ENCODE results near the gene DNAJC18.
"Not testable (repeated sequence)": the region's sequence is repeated elsewhere in the genome, so short reads cannot be mapped to it uniquely, and the experiment has no call there.

DNAJC18 gene

DNA sequence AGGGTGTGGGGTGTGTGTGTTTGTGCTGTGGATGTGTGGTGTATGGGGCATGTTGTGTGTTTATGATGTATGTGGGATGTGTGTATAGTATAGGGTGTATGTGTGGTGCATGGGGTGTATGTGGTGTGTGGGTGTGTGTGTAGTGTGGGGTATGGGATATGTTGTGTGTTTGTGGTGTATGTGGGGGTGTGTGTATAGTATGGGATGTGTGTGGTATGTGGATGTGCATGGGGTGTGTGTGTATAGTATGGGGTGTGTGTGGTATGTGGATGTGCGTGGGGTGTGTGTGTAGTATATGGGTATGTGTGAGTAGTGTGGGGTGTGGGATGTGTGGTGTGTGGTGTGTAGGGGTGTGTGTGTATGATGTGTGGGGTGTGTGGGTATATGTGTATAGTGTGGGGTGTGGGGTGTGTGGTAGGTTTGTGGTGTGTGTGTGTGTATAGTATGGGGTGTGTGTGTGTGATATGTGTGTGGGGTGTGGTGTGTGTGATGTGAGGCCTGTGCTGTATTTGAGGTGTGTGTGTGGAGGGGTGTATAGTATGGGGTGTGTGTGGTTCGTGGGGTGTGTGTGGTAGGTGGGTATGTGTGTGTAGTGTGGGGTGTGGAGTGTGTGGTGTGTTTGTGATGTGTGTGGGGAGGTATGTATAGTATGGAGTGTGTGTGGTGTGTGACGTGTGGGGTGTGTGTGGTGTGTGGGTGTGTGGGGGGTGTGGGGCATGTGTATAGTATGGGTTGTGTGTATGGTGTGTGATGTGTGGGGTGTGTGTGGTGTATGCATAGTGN is 12.7 kb upstream of the DNAJC18 start:
- Histone ChIP-seq H3K27me3 (ENCODE audit: insufficient read depth, low read length) (no peaks in the 10 kb centered on the region), H3K27ac (ENCODE audit: low read depth, low read length) (no peak overlapping the region), H3K79me2 (ENCODE audit: control insufficient read depth, insufficient read depth, low read length, unreplicated experiment) (no peaks in the 10 kb centered on the region), H2AFZ (ENCODE audit: low read length, unreplicated experiment) (no peak overlapping the region), H3K4me3 (ENCODE audit: low read depth, low read length) (no peak overlapping the region), H3K36me3 (ENCODE audit: insufficient read depth, low read length) (no peaks in the 10 kb centered on the region), H3K4me1 (ENCODE audit: control insufficient read depth, insufficient read depth, low read length, unreplicated experiment) (peaks cover 5% of the 10 kb centered on the region)

DNA sequence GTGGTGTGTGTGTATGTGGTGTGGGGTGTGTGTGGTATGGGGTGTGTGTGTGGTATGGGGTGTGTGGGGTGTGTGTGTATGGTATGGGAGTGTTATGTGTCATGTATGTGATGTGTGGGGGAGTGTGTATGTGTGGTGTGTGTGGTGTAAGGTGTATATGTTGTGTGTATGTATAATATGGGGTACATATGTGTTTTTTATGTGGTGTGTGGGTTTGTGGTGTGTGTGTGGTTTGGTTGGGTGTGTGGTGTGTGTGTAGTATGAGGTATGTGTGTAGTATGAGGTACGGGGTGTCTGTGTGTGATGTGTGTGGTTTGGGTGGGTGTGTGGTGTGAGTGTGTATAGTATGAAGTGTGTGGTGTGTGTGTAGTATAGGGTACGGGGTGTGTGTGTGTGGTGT is 11.9 kb upstream of the DNAJC18 start:
- Histone ChIP-seq H3K4me3 (ENCODE audit: low read depth, low read length) (no peak overlapping the region), H3K79me2 (ENCODE audit: control insufficient read depth, insufficient read depth, low read length, unreplicated experiment) (no peaks in the 10 kb centered on the region), H3K36me3 (ENCODE audit: insufficient read depth, low read length) (no peaks in the 10 kb centered on the region), H2AFZ (ENCODE audit: low read length, unreplicated experiment) (no peak overlapping the region), H3K27ac (ENCODE audit: low read depth, low read length) (no peak overlapping the region), H3K4me1 (ENCODE audit: control insufficient read depth, insufficient read depth, low read length, unreplicated experiment) (peaks cover 5% of the 10 kb centered on the region), H3K27me3 (ENCODE audit: insufficient read depth, low read length) (no peaks in the 10 kb centered on the region)

DNA sequence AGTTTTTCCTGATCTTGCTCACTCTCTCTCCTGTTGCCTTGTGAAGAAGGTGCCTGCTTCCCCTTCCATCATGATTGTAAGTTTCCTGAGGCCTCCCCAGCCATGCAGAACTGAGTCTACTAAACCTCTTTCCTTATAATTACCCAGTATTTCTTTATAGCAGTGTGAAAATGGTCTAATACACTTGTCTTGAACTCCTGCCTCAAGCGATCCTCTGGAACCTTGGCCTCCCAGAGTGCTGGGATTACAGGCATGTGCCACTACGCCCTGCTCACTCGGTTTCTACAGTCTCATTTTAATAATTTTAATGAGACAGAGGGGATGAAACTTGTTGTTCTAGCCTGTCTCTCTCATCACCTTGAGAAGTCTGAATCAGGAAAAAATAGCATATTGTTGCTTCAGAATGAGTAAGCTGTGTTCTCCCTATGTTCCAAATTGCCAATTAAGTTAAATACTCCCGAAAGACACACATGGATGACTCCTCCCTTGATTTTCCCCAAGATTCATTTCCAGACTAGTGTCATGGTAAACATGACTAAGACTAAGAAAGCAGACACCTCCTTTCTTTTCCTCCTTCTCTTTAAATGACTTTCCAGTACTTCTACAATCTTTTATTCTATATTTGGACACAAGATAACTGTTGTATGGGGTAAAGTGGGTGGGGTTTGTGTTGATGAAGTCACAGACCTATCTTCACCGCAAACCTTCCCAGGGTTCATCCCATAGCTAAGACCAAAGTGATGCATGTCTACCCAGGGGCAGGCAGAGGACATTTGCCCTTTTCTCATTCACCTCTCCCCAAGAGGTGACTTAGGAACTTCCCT is 7.8 kb upstream of the DNAJC18 start:
- no peak overlapping the region for H3K4me3 ChIP-seq (ENCODE audit: low read depth, low read length)
- H2AFZ ChIP-seq (ENCODE audit: low read length, unreplicated experiment), result no peak overlapping the region
- H3K27me3 ChIP-seq (ENCODE audit: insufficient read depth, low read length), result no peaks in the 10 kb centered on the region
- no peaks in the 10 kb centered on the region for H3K79me2 ChIP-seq (ENCODE audit: control insufficient read depth, insufficient read depth, low read length, unreplicated experiment)
- peaks cover 16% of the 10 kb centered on the region for H3K4me1 ChIP-seq (ENCODE audit: control insufficient read depth, insufficient read depth, low read length, unreplicated experiment)
- H3K36me3 ChIP-seq (ENCODE audit: insufficient read depth, low read length), result no peaks in the 10 kb centered on the region
- H3K27ac ChIP-seq (ENCODE audit: low read depth, low read length), result no peak overlapping the region

DNA sequence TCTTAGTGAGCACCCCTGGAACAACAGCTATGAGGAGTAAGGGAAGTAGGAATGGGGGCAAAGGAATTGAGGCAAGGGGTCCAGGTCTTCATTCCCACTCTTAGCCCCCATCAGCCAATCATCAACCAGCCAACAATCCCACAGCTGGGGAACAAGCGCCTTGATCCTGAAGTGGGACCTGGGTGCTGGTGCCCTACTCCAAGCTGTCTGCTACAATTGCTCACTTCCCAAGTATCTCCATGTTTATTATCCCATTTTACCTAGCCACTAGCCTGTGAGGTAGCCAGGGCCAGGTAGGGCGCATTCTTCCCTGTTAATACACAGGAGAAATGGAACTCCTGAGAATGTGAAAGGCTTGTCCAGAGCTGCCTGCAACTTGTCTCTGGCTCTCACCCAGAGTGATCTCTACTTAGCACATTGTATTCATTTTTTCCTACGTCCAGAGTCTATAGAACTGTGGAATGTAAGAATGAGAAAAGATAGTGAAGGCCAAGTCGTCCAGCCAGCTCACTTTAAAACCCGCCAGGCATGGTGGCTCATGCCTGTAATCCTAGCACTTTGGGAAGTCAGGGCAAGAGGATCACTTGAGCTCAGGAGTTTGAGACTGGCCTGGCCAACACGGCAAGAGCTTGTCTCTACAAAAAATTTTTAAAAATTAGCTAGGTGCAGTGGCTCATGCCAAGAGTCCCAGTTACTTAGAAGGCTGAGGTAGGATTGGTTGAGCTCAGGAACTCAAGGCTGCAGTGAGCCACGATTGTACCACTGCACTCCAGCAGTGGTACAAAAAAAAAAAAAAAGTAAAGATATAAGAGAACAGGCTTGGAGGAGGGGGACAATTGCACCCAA is 6.2 kb upstream of the DNAJC18 start:
- Histone ChIP-seq H2AFZ (ENCODE audit: low read length, unreplicated experiment) (no peak overlapping the region), H3K27me3 (ENCODE audit: insufficient read depth, low read length) (no peaks in the 10 kb centered on the region), H3K4me1 (ENCODE audit: control insufficient read depth, insufficient read depth, low read length, unreplicated experiment) (peaks cover 16% of the 10 kb centered on the region), H3K4me3 (ENCODE audit: low read depth, low read length) (no peak overlapping the region), H3K36me3 (ENCODE audit: insufficient read depth, low read length) (no peaks in the 10 kb centered on the region), H3K79me2 (ENCODE audit: control insufficient read depth, insufficient read depth, low read length, unreplicated experiment) (no peaks in the 10 kb centered on the region), H3K27ac (ENCODE audit: low read depth, low read length) (no peak overlapping the region)

DNA sequence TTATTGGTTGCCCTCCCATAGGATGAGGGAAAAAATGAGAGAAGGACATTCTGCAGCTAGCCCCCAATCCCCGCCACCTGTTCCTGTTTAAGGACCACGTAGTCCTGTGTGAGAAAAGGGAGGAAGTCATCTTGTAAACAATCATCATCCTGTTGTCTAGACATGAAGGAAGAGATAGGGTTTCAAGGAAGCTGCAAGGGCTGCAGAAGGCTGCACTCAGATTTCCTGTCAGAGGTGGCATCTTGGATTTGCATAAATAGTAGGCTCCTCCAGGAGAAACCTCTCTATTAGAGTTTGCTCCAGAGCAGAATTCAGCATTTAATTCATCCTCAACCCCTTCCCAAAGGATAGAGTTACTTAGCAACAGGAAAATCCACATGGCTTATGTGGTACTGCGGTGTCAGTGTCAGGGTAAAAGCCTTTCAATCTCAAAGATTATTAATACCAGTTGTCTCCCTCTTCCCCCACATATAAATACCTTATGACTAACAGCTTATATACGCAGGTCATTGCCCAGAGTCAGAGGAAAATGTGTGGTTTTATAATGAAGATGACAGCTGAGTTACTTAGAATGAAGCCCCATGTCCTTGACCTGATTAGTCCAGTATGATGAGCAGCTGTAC is 4.6 kb upstream of the DNAJC18 start:
- H3K4me3 ChIP-seq (ENCODE audit: low read depth, low read length), result no peak overlapping the region
- no peaks in the 10 kb centered on the region for H3K36me3 ChIP-seq (ENCODE audit: insufficient read depth, low read length)
- H3K4me1 ChIP-seq (ENCODE audit: control insufficient read depth, insufficient read depth, low read length, unreplicated experiment), result peaks cover 21% of the 10 kb centered on the region
- H2AFZ ChIP-seq (ENCODE audit: low read length, unreplicated experiment), result no peak overlapping the region
- H3K79me2 ChIP-seq (ENCODE audit: control insufficient read depth, insufficient read depth, low read length, unreplicated experiment), result no peaks in the 10 kb centered on the region
- no peaks in the 10 kb centered on the region for H3K27me3 ChIP-seq (ENCODE audit: insufficient read depth, low read length)
- H3K27ac ChIP-seq (ENCODE audit: low read depth, low read length), result peak overlapping the region; percentile 4; the same call in 1 of the 2 replicates

DNA sequence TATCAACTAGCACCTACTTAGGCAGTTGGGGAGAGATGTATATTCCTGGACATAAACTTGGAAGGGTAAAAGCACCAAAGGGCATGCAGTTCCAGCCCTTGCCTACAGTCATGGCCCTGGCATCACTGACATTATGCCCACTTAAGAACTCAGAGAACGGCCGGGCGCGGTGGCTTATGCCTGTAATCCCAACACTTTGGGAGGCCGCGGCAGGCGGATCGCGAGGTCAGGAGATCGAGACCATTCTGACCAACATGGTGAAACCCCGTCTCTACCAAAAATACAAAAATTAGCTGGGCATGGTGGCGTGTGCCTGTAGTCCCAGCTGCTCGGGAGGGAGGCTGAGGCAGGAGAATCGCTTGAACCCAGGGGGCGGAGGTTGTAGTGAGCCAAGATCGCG is 1.1 kb upstream of the DNAJC18 start:
- H3K79me2 ChIP-seq (ENCODE audit: control insufficient read depth, insufficient read depth, low read length, unreplicated experiment); H2AFZ ChIP-seq (ENCODE audit: low read length, unreplicated experiment); H3K27ac ChIP-seq (ENCODE audit: low read depth, low read length); H3K27me3 ChIP-seq (ENCODE audit: insufficient read depth, low read length); H3K36me3 ChIP-seq (ENCODE audit: insufficient read depth, low read length); H3K4me3 ChIP-seq (ENCODE audit: low read depth, low read length): not testable (repeated sequence)
- peaks cover 21% of the 10 kb centered on the region for H3K4me1 ChIP-seq (ENCODE audit: control insufficient read depth, insufficient read depth, low read length, unreplicated experiment)

DNA sequence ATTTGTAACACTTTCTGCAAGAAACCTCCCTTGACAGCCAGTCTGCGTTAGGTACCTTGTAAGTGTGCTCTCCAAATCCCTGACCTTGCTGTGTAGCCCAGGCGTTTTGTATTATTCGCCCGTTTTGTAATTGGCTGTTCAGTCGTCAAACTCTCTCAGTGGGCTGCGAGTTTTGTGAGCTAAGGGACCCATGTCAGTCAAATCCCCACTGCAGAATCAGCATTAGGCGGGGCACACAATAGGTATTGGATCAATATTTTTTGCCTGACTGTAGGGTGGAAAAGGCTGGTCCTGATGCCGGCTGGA is 665 bp downstream of the DNAJC18 start:
- H3K36me3 ChIP-seq (ENCODE audit: insufficient read depth, low read length), result peaks cover 2% of the 10 kb centered on the region; the same call in 1 of the 2 replicates
- peaks cover 14% of the 10 kb centered on the region for H3K4me1 ChIP-seq (ENCODE audit: control insufficient read depth, insufficient read depth, low read length, unreplicated experiment)
- H3K27me3 ChIP-seq (ENCODE audit: insufficient read depth, low read length), result no peaks in the 10 kb centered on the region
- H3K27ac ChIP-seq (ENCODE audit: low read depth, low read length), result no peak overlapping the region
- peak overlapping the region; percentile 85 for H2AFZ ChIP-seq (ENCODE audit: low read length, unreplicated experiment)
- H3K4me3 ChIP-seq (ENCODE audit: low read depth, low read length), result peak overlapping the region; percentile 93
- H3K79me2 ChIP-seq (ENCODE audit: control insufficient read depth, insufficient read depth, low read length, unreplicated experiment), result peaks cover 5% of the 10 kb centered on the region

DNA sequence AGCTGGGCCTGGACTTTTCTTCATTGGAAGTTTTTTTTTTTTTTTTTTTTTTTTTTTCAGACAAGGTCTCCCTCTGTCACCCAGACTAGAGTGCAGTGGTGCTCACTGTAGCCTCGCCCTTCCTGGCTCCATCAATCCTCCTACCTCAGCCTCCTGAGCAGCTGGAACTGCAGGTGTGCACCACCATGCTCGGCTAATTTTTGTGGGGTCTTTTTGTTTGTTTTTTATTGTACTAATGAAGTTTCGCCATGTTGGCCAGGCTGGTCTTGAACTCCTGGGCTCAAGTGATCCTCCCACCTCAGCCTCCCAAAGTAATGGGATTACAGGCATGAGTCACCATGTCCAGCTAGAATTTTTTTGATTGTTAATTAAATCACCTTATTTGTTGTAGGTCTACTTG is 3.6 kb downstream of the DNAJC18 start:
- no peaks in the 10 kb centered on the region for H3K27me3 ChIP-seq (ENCODE audit: insufficient read depth, low read length)
- H2AFZ ChIP-seq (ENCODE audit: low read length, unreplicated experiment), result no peak overlapping the region
- no peak overlapping the region for H3K4me3 ChIP-seq (ENCODE audit: low read depth, low read length)
- H3K36me3 ChIP-seq (ENCODE audit: insufficient read depth, low read length), result peaks cover 4% of the 10 kb centered on the region; the same call in 1 of the 2 replicates
- H3K4me1 ChIP-seq (ENCODE audit: control insufficient read depth, insufficient read depth, low read length, unreplicated experiment), result peaks cover 10% of the 10 kb centered on the region
- H3K27ac ChIP-seq (ENCODE audit: low read depth, low read length), result no peak overlapping the region
- H3K79me2 ChIP-seq (ENCODE audit: control insufficient read depth, insufficient read depth, low read length, unreplicated experiment), result peaks cover 5% of the 10 kb centered on the region

DNA sequence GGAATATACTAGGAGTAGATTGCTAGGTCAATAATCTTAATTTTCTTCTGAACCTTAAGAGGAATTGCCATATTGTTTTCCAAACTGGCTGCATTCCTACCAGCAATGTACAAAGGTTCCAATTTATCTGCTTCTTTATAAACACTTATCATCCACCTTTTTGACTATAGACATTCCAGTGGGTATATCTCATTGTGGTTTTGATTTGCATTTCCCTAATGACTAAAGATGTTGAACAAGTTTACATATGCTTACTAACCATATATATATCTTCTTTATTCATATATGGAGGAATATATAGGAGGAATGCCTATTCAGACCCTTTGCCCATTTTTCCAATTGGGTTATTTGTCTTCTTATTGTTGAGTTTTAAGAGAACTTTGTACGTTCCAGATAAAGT is 7.6 kb downstream of the DNAJC18 start:
- Histone ChIP-seq H3K4me1 (ENCODE audit: control insufficient read depth, insufficient read depth, low read length, unreplicated experiment) (peaks cover 2% of the 10 kb centered on the region), H2AFZ (ENCODE audit: low read length, unreplicated experiment) (no peak overlapping the region), H3K79me2 (ENCODE audit: control insufficient read depth, insufficient read depth, low read length, unreplicated experiment) (no peaks in the 10 kb centered on the region), H3K27ac (ENCODE audit: low read depth, low read length) (no peak overlapping the region), H3K36me3 (ENCODE audit: insufficient read depth, low read length) (peaks cover 4% of the 10 kb centered on the region; the same call in 1 of the 2 replicates), H3K27me3 (ENCODE audit: insufficient read depth, low read length) (no peaks in the 10 kb centered on the region), H3K4me3 (ENCODE audit: low read depth, low read length) (no peak overlapping the region)

DNA sequence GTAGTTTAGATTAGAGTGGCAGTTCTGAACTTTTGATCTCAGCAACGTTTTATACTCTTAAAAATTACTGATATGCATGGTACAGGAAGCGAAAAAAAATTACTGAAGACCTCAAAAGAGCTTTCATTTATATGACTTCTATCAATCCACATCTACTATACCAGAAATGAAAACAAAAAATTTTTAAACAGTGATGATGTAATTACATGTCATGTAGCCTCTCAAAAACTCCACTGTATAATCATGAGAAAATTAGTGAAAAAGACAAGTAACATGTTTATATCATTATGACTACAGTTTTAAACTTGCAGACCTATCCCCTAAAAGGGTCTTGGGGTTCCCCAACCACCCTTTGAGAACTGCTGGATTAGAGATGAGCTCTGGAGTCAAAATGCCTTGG is 9.3 kb downstream of the DNAJC18 start:
- Histone ChIP-seq H3K27ac (ENCODE audit: low read depth, low read length) (no peak overlapping the region), H3K79me2 (ENCODE audit: control insufficient read depth, insufficient read depth, low read length, unreplicated experiment) (no peaks in the 10 kb centered on the region), H3K36me3 (ENCODE audit: insufficient read depth, low read length) (peaks cover 4% of the 10 kb centered on the region; the same call in 1 of the 2 replicates), H2AFZ (ENCODE audit: low read length, unreplicated experiment) (no peak overlapping the region), H3K4me1 (ENCODE audit: control insufficient read depth, insufficient read depth, low read length, unreplicated experiment) (peaks cover 8% of the 10 kb centered on the region), H3K27me3 (ENCODE audit: insufficient read depth, low read length) (no peaks in the 10 kb centered on the region), H3K4me3 (ENCODE audit: low read depth, low read length) (no peak overlapping the region)

Data from ACC112 (cell line).